HK-2 (cell line): ENCODE data around the gene ZSCAN5C.
"Not testable (repeated sequence)": the region's sequence is repeated elsewhere in the genome, so short reads cannot be mapped to it uniquely, and the experiment has no call there.

Source experiments
- DNase-seq: peaks from one replicate; pipeline ENCODE4 v3.0.0-alpha.2; 2018; ENCODE audit not compliant: unreplicated experiment

The ZSCAN5C gene, protein sequence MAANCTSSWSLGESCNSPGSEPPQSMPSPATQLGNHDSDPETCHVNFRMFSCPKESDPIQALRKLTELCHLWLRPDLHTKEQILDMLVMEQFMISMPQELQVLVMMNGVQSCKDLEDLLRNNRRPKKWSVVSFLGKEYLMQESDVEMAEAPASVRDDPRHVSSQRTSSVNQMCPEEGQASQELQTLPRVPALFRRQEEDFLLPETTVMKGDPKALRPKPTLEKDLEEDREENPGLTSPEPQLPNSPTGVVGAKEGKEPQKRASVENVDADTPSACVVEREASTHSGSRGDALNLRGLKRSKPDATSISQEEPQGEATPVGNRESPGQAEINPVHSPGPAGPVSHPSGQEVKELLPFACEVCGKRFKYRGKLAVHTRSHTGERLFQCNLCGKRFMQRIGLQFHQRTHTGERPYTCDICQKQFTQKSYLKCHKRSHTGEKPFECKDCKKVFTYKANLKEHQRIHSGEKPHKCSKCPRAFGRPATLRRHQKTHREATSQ

DNA sequence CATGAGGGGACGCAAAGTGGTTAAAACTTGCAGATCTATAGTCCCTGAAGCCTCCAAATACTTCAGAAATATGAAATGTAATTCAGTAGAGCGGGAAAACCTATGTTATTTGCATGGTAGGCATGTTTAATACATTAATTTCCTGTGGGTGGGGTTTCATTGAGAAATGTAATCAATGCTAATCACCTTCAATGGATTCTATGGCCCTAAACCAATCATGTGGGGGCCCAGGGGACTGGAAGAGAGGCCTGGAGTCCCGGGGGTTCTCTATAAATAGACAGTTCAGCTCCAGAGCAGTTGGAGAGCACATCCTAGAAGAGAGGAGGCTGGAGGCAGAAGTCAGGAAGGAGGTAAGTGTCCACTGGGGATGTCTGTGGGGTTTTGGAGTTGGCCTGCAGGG is at the start of gene ZSCAN5C:
Gene ZSCAN5C, plus strand, starts transcription at position 301 of the 400 bp plus-strand sequence. CDS start 3,641 bp downstream, outside the sequence.
- DNase-seq = no peak

DNA sequence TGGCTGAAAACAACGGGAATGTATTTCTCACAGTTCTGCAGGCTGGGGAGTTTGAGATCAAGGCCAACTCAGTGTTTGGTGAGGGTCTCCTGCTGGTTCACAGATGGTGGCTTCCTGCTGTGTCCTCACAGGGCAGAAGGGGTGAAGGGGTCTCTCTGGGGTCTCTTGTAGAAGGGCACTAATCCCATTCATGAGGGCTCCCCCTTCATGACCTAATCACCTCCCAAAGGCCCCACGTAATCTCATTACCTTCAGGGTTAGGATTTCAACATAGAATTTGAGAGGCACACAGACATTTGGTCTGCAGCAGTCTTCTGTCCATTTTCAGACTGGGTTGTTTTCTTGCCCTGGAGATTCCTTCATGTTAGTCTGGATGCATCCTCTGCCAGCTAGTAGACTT is 49.4 kb upstream of the ZSCAN5C start:
- no peak for DNase-seq

DNA sequence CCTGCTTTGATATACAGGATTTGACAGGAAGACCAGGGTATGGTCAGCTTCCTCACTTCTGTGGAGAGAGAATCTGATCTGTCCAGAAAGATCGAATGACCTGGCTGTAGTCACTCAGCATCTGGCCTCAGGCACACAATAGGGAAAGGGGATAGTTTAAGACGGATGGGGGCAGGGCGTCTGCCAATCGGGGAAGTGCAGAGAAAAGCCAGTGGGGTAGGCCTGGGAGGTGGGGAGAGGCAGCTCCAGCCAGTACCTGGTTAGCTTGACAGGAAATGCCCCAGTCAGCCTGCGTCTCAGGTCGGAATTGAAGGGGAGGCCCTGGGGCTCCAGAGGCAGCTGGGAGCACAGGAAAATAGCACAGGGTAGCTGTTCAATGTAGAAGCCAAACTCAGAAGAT is 48.6 kb upstream of the ZSCAN5C start:
- DNase-seq = no peak

DNA sequence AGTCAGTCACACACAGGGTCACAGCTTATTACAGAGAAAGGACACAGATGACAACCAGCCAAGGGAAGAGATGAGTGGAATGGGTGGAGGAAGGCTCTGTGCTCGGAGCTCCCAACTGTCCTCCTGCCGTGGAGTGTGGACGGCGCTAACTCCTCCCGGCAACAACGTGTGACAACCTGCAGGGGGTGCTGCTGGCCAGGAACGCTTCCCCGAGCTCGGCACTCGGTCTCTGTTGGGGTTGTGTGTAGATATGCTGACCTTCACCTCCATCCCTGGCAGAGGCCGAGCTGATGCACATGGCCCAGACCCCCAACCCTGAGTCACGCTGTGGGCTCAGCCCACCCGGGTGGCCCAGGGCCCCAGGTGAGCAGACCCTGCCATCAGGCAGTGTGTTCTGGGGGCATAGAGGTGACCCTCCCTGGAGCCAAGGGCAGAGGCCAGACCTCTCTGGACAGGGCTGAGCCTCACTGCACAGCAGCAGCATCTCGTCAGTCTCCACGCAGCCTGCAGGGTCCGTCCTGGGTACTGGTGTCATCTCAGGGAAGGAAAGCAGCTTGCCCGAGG is 46.9 kb upstream of the ZSCAN5C start:
- no peak for DNase-seq

DNA sequence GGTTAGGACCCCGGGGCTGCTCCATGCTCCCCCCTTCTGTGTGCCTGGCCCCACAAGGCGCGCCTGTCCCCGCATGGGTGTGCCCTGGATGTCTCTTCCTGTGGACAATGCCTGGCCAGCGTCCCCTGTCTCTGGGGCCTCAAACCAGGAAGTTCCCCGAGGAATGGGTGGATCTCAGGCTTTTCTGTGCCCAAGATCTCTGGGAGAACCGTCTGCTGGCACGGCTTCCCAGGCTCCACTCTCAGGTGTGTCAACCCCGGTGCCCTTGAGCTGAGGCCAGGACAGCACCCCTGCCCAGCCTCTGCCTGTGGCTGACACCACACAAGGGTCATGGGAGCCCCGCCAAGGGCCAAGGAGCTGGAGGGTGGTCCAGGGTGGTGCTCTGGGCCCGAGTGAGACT is 45.3 kb upstream of the ZSCAN5C start:
- no peak for DNase-seq

DNA sequence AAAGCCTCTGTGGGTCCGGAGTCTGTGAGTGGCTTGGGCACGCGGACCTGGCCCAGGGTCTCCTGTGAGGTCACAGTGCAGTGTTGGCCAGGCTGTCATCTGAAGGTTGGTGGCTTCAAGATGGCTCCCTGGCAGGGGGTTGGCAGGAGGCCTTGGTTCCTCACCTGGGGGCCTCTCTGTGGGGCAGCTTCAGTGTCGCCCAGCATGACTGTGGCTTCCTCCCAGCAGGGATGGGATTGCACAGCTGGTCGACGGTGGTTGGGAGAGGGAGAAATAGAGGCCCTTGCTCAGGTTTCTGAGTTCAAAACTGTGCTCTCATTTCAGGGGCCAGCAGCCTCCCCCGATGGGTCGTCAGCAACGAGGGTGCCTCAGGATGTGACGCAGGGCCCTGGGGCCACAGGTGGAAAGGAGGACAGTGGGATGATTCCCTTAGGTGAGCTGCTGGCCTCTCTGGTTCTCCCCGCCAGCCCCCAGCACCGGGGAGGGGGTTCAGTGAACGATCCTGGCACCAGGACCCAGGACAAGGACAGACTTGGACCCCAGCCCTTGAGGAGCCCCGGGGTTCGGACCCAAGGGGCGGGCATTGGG is 43.8 kb upstream of the ZSCAN5C start:
- no peak for DNase-seq

DNA sequence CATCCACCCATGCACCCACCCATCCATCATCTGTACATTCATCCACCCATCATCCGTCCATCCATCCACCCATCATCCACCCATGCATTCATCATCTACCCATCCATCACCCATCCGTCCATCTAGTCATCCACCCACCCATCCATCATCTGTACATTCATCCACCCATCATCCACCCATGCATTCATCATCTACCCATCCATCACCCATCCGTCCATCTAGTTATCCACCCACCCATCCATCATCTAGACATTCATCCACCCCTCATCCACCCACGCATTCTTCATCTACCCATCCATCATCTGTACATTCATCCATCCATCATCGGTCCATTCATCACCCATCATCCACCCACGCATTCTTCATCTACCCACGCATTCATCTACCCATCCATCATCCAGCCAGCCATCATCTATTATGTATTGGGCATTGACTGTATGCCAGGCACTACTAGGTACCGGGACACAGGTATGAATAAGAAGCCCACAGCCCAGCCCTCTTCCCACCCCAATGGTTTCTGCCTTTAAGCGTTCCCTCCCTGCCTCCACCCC is 43.0 kb upstream of the ZSCAN5C start:
- no peak for DNase-seq

DNA sequence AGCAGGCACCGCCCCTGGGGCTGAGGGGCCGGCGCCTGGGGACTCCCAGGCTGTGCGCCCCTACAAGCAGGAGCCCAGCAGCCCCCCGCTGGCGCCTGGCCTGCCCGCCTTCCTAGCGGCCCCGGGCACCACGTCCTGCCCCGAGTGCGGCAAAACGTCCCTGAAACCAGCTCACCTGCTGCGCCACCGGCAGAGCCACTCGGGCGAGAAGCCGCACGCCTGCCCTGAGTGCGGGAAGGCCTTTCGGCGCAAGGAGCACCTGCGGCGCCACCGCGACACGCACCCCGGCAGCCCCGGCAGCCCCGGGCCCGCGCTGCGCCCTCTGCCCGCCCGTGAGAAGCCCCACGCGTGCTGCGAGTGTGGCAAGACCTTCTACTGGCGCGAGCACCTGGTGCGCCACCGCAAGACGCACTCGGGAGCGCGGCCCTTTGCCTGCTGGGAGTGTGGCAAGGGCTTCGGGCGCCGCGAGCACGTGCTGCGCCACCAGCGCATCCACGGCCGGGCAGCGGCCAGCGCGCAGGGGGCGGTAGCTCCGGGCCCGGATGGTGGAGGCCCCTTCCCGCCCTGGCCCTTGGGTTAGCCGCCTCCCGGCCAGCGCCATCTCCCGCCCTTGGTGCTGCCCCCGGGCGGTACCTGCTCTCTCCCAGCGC is 42.3 kb upstream of the ZSCAN5C start:
- DNase-seq = no peak

DNA sequence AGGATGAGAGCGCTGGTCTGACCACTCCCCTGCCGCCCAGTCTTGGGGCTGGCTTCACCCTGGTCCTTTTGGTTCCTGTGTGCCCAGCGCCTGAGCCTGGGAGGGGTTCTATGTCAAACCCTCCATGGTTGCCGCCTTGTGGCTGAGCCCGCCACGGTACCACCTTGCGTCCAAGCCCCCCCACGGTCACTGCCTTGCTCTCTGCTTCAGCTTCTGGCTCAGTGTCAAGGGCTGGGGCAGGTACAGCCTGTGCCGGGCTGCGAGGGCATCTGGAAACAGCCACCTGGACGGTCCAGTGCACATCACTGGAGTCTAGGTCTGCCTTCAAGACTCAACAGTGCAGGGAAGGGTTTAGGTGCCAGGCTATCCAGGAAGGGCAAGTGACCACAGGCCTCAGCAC is 40.5 kb upstream of the ZSCAN5C start:
- DNase-seq = no peak

DNA sequence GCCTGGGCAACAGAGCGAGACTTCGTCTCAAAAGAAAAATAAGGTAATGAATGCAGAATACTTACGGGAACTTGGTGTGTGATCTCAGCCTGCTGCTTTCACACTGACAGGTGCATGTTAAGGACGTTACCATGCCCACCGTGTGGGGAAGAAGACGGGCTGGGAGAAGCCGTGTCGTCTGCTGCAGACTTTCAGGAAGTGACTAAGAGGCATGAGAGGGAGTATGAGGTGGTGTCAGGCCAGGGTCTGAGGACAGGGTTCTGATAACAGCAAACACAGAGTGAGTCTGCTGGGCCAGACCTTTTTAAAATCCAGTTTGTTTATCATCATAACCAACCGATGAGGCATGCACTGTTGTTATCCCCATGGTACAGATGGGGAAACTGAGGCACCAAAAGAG is 39.8 kb upstream of the ZSCAN5C start:
- peak; percentile 54 for DNase-seq

DNA sequence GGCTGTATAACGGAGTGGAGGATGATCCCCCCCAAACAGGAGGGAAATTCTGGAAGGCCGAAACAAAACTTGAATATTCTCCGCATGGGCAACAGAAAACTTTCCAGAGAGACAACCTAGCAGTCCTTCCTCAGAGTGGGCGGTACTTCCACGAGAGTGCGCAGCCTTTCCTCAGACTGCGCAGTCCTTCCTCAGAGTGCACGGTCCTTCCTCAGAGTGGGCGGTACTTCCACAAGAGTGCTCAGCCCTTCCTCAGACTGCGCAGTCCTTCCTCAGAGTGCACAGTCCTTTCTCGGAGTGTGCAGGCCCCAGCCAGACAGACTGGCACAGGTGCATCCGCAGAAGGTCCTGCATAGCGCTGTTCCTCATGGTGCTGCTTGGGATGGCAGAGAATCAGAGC is 39.0 kb upstream of the ZSCAN5C start:
- DNase-seq = no peak

DNA sequence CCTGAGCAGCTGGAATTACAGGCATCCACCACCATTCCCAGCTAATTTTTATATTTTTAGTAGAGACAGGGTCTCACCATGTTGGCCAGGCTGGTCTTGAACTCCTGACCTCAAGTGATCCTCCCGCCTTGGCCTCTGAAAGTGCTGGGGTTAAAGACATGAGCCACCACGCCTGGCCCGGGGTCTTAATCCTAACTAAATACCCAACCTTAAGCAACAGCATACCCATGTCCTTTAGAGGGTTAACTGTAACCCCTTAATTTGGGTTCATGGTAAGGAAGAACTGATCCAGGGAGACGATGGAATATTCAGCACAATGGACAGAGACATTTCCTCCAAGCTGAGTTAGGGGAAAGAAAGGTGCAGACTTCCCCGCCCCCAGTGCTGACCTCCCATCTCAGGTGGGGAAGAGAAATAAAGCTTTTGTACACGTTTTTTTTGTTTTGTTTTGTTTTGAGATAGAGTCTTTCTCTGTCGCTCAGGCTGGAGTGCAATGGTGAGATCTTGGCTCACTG is 35.0 kb upstream of the ZSCAN5C start:
- no peak for DNase-seq

DNA sequence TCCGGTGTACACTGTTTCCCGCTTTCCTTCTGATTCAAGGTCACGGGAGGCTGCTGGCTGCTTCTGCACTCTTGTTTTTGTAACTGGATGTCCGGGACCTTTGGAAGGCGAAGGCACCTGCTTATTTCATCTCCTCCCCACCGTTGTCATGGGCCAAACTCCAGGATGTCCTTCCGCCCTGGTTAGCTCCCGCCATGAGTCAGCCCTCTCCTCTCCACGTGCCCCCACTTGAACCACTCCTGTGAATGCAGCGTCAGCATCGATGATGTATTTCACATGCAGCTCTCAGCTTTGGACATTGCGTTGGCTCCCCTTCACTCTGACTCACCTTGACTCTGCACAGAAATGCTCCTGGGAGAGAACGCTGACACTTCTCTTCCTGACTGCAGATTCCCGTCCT is 31.8 kb upstream of the ZSCAN5C start:
- DNase-seq = peak; percentile 96

DNA sequence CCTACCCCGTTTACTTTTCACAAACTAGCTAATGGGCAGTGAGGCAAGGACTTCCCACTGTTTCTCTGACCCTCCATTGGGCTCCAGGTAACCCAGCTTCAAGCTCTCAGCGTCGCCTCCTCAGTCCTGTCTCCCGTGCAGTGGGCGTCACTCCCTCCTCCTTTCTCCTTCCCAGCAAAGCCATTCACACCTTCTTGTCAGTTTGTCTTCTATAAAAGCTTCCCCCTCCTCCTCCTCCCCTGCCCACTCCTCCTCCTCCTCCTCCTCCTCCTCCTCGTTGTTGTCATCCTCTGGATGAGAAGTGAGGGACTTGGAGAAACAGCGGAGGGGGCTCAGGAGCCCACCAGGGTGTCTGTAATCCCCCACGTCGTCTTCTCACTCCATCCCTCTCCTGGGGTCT is 28.0 kb upstream of the ZSCAN5C start:
- DNase-seq = no peak

DNA sequence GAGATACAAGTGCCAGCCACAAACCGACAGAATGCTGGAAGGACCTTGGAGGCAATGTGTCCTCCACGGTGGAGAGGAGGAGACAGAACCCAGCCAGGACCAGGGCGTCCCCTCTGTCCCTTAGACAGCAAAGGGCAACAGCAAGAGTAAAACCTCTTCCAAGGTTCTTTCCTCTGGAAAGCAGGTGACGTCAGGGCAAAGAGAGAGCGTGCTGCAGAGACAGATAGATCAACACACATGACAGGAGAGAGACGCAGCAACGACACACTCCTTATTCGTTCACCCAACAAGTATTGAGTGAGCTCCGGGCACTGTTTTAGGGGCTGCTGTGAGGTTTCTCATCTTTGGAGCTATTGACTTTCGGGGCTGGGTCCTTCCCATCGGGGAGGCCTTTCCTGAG is 27.5 kb upstream of the ZSCAN5C start:
- no peak for DNase-seq

DNA sequence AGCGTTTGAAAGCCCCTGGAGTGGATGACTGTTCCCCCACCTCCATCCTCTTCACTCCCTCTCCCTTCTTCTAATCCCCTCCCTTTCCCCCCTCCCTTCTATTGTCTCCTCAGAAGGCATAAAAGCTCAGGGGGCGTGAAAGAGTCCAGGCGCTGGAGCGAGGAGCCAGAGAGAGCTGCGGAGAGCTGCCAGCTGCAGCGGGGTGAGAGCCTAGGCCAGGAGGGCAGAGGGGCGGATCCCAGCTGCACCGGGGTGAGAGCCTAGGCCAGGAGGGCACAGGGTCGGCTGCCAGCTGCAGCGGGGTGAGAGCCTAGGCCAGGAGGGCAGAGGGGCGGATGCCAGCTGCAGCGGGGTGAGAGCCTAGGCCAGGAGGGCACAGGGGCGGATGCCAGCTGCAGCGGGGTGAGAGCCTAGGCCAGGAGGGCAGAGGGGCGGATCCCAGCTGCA is 26.2 kb upstream of the ZSCAN5C start, which contains the start of gene GALP:
Gene GALP, plus strand, starts transcription at position 148 of the 447 bp plus-strand sequence. CDS start 1,101 bp downstream, outside the sequence.
- DNase-seq = not testable (repeated sequence)

DNA sequence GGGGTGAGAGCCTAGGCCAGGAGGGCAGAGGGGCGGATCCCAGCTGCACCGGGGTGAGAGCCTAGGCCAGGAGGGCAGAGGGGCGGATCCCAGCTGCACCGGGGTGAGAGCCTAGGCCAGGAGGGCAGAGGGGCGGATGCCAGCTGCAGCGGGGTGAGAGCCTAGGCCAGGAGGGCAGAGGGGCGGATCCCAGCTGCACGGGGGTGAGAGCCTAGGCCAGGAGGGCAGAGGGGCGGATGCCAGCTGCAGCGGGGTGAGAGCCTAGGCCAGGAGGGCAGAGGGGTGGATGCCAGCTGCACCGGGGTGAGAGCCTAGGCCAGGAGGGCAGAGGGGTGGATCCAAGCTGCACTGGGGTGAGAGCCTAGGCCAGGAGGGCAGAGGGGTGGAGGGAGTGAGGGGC is 25.8 kb upstream of the ZSCAN5C start:
- not testable (repeated sequence) for DNase-seq

DNA sequence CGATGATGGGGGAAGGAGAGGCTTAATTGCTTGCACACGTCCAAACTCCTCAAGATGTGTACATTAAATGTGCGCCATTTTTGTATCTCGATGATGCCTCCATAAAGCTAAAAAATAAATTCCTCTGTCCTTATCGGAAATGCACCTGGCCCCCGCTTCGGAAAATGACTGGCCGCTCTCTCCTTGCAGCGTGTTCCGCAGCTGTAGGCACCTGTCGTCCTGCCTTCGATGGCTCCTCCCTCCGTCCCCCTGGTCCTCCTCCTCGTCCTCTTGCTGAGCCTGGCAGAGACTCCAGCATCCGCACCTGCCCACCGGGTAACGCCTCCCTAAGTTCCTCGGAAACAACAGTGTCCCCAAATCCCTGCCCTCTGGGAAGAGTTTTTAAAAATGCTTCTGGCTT is 25.2 kb upstream of the ZSCAN5C start:
- no peak for DNase-seq

DNA sequence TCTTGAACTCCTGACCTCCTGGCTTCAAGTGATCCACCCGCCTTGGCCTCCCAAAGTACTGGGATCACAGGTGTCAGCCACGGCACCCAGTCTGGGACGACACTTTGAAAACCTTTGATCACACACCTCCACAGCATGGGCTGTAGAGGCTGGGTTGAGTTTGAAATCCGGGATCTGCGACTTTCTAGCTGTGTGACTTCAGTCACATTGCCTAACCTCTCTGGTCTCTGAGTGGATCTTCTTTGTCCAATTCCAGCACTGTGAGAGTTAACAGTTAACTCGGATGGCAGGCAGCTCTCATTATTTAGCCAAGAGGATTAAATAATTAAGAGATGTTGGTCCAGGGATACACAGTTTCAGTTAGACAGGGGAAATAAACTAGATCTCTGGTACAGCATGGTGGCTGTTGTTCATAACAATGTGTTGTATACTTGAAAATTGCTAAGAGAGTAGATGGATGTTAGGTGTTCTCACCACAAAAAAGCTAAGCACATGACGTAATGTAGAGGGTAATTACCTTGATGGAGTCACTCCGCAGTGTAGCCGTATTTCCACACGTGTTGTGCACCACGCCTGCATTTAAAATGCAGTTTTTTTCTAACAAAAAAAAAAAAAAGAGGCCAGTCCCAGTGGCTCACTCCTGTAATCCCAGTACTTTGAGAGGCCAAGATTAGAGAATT is 24.4 kb upstream of the ZSCAN5C start:
- DNase-seq = no peak

DNA sequence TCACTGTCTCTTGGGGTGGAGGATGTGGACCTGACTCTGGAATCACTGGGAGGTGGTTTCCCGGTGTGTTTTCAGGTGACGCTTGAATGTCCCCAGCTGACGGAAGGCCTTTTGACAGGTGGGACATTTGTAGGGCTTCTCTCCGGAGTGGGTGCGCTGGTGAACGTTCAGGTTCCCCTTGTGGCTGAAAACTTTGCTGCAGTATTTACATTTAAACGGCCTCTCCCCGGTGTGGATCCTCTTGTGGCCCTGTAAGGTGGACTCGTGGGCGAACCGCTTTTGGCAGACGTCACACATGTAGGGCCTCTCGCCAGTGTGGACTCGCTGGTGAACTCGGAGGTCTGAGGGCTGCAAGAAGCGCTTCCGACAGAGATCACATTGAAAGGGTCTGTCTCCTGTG is 12.3 kb upstream of the ZSCAN5C start:
- no peak for DNase-seq

DNA sequence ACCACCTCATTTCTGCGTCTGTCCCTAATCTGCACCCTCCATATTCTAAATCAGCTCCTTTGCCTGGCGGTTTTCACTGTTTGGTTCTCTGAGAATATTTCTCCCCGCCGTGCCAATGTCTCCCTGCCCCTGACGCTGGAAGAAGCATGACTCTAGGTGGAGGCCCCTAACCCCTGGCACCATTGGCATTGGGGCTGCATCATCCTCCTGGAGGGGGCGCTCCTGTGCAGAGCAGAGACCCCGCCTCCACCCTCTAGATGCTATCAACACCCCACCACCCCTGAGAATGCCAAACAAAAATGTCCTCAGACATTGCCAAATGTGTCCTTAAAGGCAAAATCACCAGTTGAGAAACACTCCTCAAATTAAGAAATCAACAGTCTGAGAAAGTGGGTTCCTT is 11.0 kb upstream of the ZSCAN5C start:
- no peak for DNase-seq
